HG03354 (cell line): ENCODE data around the gene BATF.

ENCODE experiments used
- ATAC-seq: cut with Tn5 transposase; IDR thresholded peaks from one replicate; pipeline ENCODE4 v1.9.1; 2021; ENCODE audit warnings: mild to moderate bottlenecking; ENCODE audit not compliant: unreplicated experiment, poor library complexity, severe bottlenecking

BATF gene

DNA sequence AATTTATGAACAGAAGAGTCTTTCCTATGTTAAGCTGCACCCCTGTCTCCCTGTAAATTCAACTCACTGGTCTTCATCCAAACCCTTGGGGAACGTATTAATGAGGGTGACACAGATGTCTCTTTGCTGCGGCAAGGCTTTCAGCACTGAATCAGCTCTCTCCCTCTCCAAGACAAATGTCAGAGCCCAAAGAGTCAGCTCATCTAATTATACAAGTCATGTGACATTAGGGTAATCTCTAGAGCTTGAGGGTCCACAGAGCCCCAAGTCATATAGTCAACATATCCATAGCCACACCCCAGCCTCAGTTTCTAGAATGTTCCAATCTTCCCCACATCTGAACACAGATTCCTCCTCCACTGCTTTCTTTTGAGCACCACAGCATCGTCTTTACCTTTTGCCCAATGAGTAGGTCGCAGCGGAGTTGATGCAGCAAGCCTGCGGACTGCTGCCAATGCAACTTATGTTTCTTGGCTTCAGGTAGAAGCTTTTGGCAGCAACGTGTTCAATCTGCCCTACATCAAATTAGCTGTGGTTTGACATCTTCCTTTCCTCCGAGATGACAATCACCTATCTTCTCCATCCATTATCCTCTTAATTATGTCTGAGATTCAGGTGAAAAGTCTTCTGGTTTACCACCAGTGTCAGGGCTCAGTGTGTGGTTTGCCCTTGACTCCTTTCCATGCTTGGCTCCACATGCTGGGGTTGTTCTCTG is 5.3 kb downstream of the BATF start:
- ATAC-seq: no peak

DNA sequence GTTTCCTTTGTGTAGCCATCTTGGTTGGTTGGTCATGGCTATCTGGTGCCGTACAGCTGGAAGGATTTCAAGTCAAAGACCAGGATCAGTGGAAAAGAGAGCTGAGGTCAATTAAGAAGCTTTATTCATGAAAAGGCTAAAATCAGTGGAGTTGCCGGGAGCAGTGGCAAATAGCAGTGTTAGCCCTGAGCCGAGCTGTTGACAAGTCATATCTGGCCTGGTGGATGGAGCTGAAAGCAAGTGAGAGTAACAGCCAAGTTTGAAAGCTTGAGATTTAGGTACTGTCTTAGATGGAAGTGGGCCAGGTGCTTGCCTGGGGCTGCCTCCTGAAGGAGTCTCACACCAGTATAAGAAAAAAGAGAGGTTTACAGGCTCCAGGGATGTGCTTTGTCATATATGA is 9.0 kb downstream of the BATF start:
- no peak for ATAC-seq

DNA sequence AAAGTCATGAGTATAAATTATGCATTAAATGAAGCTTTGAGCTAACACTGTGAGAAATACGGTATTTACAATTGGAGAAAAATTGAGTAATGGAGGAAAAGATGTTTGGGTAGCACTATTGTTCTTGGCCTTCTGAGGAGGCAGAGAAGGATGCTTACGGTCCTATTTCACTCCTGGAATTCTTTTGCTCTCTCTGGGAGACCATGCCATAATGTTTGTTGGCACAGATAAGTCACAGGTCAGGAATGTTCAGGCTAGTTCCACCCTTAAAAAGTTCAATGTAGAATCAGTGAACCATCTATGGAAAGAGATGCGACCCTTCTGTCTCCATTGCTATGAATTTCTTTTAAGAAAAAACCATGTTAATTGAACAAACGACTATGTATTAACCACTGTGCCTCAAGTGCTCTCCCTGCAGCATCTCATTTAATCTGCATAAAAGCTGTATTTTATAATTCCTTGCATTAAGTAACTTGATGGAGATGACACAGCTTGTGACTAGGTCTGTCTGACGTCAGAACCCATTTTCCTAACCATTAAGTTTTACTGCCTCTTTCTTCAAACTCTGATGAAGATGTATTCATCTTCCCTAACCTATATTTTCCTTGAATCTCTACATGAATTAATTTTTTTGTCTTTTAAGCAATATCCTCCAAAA is 9.5 kb downstream of the BATF start:
- no peak for ATAC-seq

DNA sequence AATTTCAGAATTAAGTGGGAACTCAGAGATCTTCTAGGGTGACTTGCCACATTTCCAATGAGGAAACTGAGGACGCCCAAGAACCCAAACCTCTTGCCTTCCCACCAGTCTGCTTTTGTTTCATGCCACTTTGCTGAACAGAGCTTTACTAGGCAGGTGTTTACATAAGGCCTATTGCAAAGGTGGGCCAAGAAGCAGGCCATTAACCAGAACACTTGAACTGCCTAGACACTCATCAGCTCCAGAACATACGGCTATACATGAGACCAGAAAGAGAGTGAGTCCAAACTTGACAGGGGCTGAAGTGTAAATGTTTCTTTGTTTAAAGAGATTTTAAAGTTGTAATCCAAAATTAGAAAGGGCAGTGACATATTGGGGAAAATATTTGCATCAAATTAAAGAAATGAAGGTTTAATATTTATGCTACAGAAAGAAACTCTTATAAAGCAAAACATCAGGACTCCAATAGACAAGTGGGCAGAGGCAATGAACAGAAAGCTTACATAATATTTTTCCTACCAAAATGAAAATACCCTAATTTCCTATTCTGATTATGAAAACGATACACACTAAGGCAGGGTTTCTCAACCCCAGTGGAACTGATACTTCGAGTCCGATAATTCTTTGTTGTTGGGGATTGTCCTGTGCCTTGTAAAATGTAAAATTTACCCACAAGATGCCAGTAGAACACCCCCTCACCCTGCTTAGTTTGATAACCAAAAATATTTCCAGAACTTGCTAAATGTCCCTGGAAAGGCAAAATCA is 11.7 kb downstream of the BATF start:
- ATAC-seq: no peak

DNA sequence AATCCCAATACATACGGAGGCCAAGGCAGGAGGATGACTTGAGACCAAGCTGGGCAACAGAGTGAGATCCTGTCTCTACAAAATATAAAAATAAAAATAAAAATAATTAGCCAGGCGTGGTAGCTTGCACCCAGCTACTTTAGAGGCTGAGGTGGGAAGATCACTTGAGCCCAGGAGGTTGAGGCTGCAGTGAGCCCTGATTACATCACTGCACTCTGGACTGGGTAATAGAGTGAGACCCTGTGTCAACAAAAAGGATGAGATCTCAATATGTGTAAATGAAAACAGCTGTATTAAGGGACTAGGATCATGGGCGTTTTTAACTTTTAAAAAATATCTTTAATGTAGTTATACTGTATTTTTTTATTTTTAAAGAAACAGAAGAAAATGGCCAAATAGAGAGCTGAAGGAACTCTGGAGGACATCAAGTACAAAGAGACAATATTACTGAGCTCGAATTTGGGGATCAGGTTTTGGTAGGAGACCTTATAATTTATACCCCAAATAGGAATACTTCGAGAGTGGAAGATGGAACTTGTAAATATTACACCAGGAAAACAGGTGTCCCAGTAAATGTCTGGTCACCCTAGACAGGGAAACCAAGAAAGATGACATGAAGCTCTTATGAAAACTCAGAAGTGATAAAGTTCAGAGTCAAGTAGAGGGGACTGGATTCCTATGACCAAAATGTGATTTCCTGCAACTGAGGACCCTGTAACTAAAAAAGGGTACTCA is 13.1 kb downstream of the BATF start:
- no peak for ATAC-seq

DNA sequence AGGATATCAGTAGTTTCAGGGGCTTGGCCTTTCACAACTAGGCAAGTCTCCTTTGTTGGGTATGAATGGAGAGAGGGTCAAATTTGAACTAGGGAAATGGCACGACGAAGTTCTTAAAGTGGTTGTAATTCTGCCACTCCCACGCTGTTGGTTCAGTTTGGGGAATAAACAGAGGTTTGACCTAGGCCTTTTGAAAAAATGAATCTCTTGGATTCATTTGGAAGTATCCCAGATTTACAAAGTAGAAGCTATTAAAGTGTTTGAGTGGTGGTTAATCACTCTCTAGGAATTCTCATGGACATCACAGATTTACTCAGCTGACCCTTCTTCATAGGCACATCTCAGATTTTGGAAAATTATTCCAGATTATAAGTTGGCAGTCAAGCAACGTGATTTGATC is 14.8 kb downstream of the BATF start:
- no peak for ATAC-seq

DNA sequence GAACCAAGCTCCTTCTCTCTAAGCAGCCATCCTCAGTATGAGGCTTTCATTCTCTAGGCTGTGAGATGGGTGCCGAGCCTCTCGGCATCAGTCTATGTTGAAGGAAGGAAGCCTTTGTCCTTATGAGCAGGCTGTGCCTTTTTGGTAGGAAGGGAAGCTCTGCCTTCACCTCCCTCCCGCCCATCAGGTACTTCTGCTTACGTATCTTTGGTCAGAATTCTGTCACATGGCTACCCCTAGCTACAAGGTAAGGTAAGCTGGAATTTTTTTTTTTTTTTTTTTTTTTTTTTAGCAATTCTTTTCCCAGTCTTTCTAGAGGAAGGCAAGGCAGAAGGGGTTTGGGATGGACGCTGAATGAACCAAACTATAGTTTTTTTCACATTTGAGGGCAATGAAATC is 16.9 kb downstream of the BATF start:
- ATAC-seq: no peak

DNA sequence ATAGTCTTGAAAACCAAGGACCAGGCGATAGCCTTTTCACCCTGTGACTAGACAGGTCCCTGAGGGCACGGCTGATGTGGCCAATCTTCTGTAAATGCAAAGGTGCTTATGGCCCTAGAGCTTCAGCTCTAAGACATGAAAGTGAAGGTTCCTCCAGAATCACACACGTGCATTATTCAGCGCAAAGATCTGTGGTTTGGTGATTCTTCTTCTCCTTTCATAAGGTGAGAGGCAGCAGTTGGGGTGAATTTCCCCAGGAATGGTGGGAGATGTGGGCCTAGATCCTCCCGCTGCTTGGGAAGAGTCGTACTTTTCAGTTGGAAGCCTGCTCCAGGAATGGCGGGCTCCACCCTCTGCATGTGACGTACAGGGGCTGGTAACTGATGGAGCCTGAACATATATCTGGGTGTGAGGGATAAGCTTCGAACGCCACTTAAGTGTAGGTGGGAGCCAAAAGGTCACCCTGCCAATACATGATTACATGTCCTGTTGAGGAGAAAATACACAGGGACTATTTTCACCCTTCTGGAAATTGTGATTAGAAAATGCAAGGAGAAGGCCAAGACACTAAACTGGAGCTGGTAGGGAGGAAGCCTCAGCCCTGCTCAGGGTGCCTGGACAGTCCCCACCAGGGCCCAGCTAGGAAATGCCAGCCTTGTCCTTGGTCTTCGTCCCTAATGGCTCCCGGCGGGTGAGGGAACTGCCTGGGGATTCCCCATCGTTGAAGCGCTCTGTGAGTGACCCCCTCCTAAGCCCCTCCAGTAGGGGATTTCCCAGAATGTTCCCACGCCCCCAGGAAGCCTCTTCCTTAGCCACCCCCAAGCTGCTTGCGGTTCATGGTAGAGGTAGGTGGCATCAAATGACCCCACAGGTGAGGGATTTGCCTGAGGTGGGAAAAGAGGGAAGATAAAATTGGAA is 17.6 kb downstream of the BATF start:
- peak; percentile 63 for ATAC-seq

DNA sequence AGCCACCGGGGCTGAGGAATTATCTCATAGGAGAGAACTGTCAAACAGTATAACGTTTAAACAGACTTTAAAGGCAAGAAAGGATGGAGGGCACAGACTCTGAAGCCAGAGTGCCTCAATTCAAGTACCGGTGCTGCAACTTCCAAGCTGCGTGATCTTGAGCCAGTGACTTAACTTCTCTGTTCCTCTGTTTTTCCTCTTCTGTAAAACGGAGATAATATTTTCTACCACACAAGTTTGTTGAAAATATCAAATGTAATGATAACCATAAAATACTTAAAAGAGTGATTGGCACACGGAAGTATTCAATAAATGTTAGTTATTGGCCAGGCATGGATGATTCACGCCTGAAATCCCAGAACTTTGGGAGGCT is 18.2 kb downstream of the BATF start:
- ATAC-seq: no peak

DNA sequence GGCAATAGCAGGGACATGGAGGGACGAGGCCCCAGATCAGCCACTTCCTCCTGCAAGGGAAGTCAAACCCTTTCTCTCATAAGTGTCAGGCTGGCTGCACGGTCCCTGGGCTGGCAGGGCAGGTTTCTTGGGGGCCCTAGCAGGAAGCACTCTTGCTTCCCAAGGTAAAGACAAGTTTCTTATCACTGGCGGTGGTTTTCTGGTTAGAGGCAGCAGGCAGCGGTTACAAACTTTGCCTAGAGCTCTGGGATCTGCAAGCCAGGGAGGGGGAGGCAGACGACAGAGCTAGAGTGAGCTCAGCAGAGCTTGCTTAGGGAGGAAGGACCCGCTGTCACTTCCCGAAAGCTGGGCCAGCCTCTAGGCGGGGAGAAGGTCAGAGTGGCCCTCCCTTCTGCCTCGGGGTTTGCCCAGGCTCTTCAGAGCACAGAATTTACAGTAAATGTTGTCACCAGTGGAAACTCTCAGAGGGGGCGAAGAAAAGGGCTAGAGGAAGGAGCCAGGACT is 20.4 kb downstream of the BATF start:
- ATAC-seq: peak; percentile 65

DNA sequence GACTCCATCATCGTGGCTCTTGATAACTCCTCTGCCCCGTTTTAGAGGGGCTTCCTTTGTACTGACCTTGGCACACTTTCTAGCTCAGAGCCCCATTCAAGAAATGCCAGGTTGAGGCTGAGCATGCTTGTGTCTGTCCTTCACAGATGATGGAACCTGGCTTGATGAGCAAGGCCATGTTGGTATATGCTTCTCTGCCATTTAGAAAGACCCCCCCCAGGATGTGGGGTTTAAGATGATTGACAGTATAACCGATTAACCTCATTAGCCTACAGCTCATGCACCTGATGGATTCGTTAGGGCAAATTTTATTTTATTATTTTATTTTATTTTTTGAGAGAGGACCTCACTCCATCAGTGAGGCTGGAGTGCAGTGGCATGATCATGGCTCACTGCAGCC is 21.0 kb downstream of the BATF start:
- ATAC-seq: peak; percentile 18

DNA sequence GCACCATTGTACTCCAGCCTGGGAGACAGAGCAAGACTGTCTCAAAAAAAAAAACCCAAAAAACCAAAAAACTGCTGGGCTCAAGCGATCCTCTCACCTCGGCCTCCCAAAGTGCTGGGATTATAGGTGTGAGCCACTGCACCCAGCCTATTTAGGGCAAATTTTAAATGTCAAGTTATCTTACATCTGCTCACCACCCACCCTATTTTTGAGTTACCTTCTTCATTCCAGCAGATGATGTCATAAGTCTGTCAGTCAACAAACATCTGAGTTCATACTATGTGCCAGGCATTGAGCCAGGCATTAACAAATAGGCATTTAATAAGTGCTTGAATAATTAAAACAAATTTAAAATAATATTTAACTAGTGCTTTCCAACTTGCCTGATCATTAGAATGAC is 21.5 kb downstream of the BATF start:
- no peak for ATAC-seq

DNA sequence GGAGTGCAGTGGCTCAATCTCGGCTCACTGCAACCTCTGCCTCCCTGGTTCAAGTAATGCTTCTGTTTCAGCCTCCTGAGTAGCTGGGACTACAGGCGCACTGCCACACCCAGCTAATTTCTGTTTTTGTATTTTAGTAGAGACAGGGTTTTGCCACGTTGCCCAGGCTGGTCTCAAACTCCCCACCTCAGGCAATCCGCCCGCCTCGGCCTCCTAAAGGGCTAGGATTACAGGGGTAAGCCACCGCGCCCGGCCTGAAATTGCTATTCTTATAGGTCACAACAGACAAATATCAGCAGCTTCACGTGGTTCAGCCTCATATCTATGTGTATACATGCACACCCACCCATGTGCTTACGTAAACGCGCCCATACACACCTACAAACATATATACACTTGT is 23.6 kb downstream of the BATF start:
- no peak for ATAC-seq

DNA sequence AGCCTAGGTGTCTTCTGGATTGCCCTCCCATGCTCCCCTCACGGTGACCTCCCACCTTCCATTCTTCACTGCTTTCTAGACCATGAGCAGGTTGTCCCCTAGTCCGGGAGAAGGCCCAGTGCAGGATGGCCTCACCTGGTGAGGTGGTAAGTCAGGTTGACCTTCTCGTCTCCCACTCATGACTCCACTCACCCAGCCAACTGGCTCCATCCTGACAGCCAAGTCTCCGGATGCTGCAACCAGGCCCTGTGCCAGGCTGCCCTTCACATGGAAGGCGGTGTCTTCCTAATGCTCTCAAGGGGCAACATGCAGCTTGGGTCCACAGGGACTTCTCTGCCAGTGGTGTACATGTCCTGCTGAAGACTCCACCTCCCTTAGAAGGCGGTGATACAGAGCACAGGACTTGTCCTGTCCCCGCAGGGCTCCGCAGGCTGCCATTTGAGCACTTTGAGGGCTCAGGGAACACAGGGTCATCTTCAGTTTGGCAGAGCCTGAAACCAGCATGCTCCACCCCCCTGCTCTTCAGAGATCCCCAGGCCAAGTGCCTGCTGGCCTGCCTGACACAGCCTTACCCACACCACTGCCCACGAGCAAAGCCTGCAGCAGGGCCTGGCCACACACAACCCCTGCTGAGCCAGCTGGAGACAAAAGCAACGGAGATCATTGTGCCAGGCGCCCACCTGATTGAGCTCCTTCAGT is 25.4 kb downstream of the BATF start:
- no peak for ATAC-seq

DNA sequence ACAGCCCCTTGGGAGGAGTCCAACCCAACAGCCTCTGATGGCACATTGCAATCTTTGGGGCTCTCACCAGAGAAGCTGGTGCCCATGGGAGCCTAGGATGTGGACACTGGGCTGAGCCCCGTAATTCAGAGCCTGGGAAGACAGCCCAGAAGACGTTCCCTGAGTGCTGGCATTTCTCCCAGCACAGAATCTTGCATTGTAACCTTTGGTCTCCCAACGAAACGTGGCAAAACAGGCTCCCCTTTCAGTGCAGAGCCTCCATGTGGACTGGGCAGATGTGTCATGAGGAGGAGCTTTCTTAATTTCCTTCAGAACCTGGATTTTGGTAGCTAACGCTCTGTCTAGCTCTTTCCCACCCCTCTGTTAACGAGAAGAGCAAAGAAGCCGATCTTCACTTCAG is 26.3 kb downstream of the BATF start:
- no peak for ATAC-seq

DNA sequence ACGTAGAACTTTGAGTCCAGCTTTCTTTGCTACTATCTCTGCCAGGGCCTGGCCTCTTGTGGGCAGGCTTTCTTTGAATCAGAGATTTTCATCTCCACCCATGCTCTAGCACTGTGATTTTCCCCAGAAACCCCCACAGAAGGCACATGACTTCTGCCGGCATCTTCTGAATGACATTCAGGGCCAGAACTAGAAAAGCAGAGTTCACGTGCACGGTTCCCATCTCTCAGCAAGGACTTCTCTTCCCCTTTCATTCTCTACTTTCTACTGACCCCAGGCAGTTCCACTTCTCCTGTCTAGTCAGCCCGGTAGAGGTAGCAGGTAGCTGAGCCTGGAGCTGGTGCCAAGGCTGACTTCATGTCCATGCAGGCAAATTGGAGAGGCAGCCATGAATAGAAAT is 26.9 kb downstream of the BATF start:
- peak; percentile 60 for ATAC-seq

DNA sequence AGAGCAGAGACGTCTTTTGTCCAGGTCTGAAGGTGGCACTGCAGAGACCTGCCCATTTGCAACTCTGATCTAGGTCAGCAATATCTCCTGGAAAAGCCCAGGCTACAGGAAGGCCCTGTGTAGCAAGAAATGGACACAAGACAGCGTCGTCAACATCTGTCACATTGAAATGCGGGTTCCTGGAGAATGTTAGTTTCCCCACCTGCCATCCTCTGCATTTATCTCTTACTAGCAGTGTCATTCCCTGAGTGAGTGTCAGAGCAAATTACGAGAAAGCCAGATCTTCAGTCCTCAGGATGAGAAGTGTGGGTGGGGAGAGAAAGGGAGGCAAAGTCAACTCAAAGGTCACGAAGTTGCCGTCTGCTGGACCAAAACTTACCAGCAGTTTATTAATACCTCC is 28.8 kb downstream of the BATF start:
- no peak for ATAC-seq

DNA sequence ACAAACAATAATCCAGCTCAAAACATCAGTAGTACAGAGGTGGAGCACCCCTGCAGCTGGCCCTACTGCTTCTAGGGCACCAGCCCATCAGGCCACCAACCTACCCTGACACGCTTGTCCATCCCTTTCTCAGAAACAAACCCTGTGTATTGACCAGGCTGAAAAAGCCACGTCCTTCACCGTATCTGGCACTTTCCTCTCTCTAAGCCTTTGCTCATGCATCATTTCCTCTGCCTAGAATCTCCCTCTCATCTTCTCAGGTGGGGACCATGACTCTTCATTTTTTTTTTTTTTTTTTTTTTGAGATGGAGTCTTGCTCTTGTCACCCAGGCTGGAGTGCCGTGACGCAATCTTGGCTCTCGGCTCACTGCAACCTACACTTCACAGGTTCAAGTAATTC is 30.9 kb downstream of the BATF start:
- ATAC-seq: no peak
